WTC11 (cell line): Measurements from ENCODE around the gene PREB. TPM values are rescaled to one million over a fixed set of nuclear protein-coding genes. Genes with fewer than 3 reads are reported as not detected.

Source experiments
- ATAC-seq: fragments of 200-7000 bp; cut with Tn5 transposase; 2 replicates; pipeline ENCODE4 v1.10.0; 2021; ENCODE audit warnings: mild to moderate bottlenecking, moderate library complexity
- CTCF ChIA-PET: fragments of 300-600 bp; sonication (Branson Sonifier 250); formaldehyde crosslinking; loops from one replicate; lab custom pipeline; 2021; ENCODE audit warnings: antibody characterized with exemption; lab: Charles Lee
- POLR2A ChIA-PET: fragments of 350-600 bp; sonication (Branson Sonifier 250); formaldehyde crosslinking; loops from one replicate; lab custom pipeline; 2021; ENCODE audit warnings: antibody characterized with exemption; lab: Charles Lee
- DNase-seq: peaks from one replicate; pipeline ENCODE4 v3.0.0; 2021; ENCODE audit warnings: low spot score
- H3K27ac Mint-ChIP-seq: 2 replicates; pipeline ENCODE4 v1.8.0; 2021; ENCODE audit warnings: mixed read lengths
- H3K27me3 Mint-ChIP-seq: 2 replicates; pipeline ENCODE4 v1.8.0; 2021; ENCODE audit warnings: low read depth, mild to moderate bottlenecking, moderate library complexity, mixed read lengths
- H3K36me3 Mint-ChIP-seq: 2 replicates; pipeline ENCODE4 v1.8.0; 2021; ENCODE audit warnings: mixed read lengths
- H3K4me1 Mint-ChIP-seq: 2 replicates; pipeline ENCODE4 v1.8.0; 2022; ENCODE audit warnings: mixed read lengths
- H3K4me3 Mint-ChIP-seq: 2 replicates; pipeline ENCODE4 v1.8.0; 2021; ENCODE audit warnings: mild to moderate bottlenecking, moderate library complexity, mixed read lengths
- H3K9me3 Mint-ChIP-seq: 2 replicates; pipeline ENCODE4 v1.8.0; 2021; ENCODE audit warnings: mixed read lengths
- FOXJ3 ChIP-seq: sonication (generic); formaldehyde crosslinking; IDR thresholded peaks from 2 replicates; pipeline ENCODE4 v1.9.0; 2021; ENCODE audit warnings: missing genetic modification reagents, mild to moderate bottlenecking, borderline replicate concordance
- GRHL2 ChIP-seq: fragments of 250-450 bp; sonication (Bioruptor Pico); IDR thresholded peaks from 2 replicates; pipeline ENCODE4 v1.8.0; 2022; ENCODE audit warnings: mild to moderate bottlenecking, moderate library complexity; ENCODE audit not compliant: insufficient replicate concordance, severe bottlenecking
- GTF2I ChIP-seq: fragments of 250-450 bp; sonication (Bioruptor Pico); conservative IDR thresholded peaks from 2 replicates; pipeline ENCODE4 v1.4.0; 2021; ENCODE audit warnings: mild to moderate bottlenecking
- NFE2L1 ChIP-seq: sonication (generic); formaldehyde crosslinking; IDR thresholded peaks from 2 replicates; pipeline ENCODE4 v1.8.1; 2023; ENCODE audit warnings: missing genetic modification reagents
- SMAD3 ChIP-seq: sonication (generic); formaldehyde crosslinking; IDR thresholded peaks from 2 replicates; pipeline ENCODE4 v1.8.0; 2022; ENCODE audit warnings: missing genetic modification reagents, mild to moderate bottlenecking, borderline replicate concordance
- ZNF671 ChIP-seq: fragments of 250-450 bp; sonication (Bioruptor Pico); IDR thresholded peaks from 2 replicates; pipeline ENCODE4 v1.8.0; 2021; ENCODE audit warnings: mild to moderate bottlenecking
- total RNA-seq: library from RNA; stranded (reverse); gene quantifications from 3 replicates; pipeline ENCODE4 v1.2.3, GENCODE V29; 2021
- TF ChIP-seq, protein P1 (sequence below): sonication (generic); formaldehyde crosslinking; IDR thresholded peaks from 2 replicates; pipeline ENCODE4 v1.8.1; 2023; ENCODE audit warnings: mild to moderate bottlenecking, missing genetic modification reagents, borderline replicate concordance
- TF ChIP-seq, protein P2 (sequence below): fragments of 250-450 bp; sonication (Bioruptor Pico); IDR thresholded peaks from 2 replicates; pipeline ENCODE4 v1.9.0; 2021; ENCODE audit warnings: moderate library complexity, mild to moderate bottlenecking, inconsistent platforms, borderline replicate concordance
- TF ChIP-seq, protein P3 (sequence below): sonication (generic); formaldehyde crosslinking; IDR thresholded peaks from 2 replicates; pipeline ENCODE4 v1.8.0; 2022; ENCODE audit warnings: mild to moderate bottlenecking, missing genetic modification reagents
- TF ChIP-seq, protein P4 (sequence below): sonication (generic); formaldehyde crosslinking; IDR thresholded peaks from 2 replicates; pipeline ENCODE4 v1.8.1; 2023; ENCODE audit warnings: mild to moderate bottlenecking, moderate library complexity, missing genetic modification reagents
- TF ChIP-seq, protein P5 (sequence below): fragments of 250-450 bp; sonication (Bioruptor Pico); IDR thresholded peaks from 2 replicates; pipeline ENCODE4 v1.9.0; 2021; ENCODE audit warnings: mild to moderate bottlenecking
- TF ChIP-seq, protein P6 (sequence below): sonication (generic); formaldehyde crosslinking; IDR thresholded peaks from 2 replicates; pipeline ENCODE4 v1.8.1; 2022; ENCODE audit warnings: mild to moderate bottlenecking, moderate library complexity, missing genetic modification reagents
- TF ChIP-seq, protein P7 (sequence below): sonication (generic); formaldehyde crosslinking; IDR thresholded peaks from 2 replicates; pipeline ENCODE4 v1.8.0; 2023; ENCODE audit warnings: missing genetic modification reagents
- TF ChIP-seq, protein P8 (sequence below): sonication (generic); formaldehyde crosslinking; IDR thresholded peaks from 2 replicates; pipeline ENCODE4 v1.8.1; 2022; ENCODE audit warnings: mild to moderate bottlenecking, missing genetic modification reagents, moderate library complexity, borderline replicate concordance
- TF ChIP-seq, protein P9 (sequence below): sonication (generic); formaldehyde crosslinking; IDR thresholded peaks from 2 replicates; pipeline ENCODE4 v1.8.0; 2023; ENCODE audit warnings: missing genetic modification reagents, mild to moderate bottlenecking, borderline replicate concordance
- TF ChIP-seq, protein P10 (sequence below): sonication (generic); formaldehyde crosslinking; IDR thresholded peaks from 2 replicates; pipeline ENCODE4 v1.8.1; 2023; ENCODE audit warnings: mild to moderate bottlenecking, missing genetic modification reagents, moderate library complexity

The PREB gene
- total RNA-seq, 1 experiment from 2014 or later, result 69.2 TPM

DNA sequence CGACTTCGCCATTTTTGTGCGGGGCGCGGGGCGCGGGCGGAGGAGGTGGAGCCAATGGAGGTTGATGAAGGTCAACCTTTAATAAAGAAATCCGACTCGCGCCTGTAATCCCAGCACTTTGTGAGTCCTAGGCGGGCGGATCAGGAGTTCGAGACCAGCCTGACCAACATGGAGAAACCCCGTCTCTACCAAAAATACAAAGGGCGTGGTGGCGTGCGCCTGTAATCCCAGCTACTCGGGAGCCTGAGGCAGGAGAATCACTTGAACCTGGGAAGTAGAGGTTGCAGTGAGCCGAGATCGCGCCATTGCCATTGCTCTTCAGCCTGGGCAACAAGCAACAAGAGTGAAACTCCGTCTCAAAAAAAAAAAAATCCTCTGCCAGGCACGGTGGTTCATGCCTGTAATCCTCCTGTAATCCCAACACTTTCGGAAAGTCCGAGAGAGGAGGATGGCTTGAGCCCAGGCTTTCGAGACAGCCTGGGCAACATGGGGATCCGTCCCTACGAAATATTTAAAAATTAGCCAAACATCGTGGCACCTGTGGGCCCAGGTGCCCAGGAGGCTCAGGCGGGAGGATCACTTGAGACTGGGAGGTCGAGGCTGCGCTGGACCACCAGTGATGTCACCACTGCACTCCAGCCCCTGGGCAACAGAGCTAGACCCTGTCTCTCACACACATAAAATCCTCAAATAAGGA, 493 bp upstream of the PREB start:
- Mint-ChIP-seq H3K4me3 (peak overlapping the region; percentile 90), H3K9me3 (no peaks in the 10 kb centered on the region), H3K36me3 (peaks cover 21% of the 10 kb centered on the region), H3K27ac (peak overlapping the region; percentile 84), H3K4me1 (peaks cover 14% of the 10 kb centered on the region), H3K27me3 (peaks cover 5% of the 10 kb centered on the region)
- ATAC-seq (no peak), DNase-seq (no peak)
- ChIA-PET POLR2A (interaction anchor here (1.3 to 1.7 kb wide), 8 partner anchors 11 to 113 kb away, joined by 3 to 9 read pairs (median 4); partner anchors contain the start of genes ABHD1, CAD and CGREF1), CTCF (interaction anchor here (0.6 to 3.3 kb wide), 17 partner anchors 10 to 145 kb away, joined by 3 to 50 read pairs (median 9); partner anchors contain the start of genes ABHD1, CGREF1, OST4 and TCF23)
- TF ChIP-seq, protein P1, sequence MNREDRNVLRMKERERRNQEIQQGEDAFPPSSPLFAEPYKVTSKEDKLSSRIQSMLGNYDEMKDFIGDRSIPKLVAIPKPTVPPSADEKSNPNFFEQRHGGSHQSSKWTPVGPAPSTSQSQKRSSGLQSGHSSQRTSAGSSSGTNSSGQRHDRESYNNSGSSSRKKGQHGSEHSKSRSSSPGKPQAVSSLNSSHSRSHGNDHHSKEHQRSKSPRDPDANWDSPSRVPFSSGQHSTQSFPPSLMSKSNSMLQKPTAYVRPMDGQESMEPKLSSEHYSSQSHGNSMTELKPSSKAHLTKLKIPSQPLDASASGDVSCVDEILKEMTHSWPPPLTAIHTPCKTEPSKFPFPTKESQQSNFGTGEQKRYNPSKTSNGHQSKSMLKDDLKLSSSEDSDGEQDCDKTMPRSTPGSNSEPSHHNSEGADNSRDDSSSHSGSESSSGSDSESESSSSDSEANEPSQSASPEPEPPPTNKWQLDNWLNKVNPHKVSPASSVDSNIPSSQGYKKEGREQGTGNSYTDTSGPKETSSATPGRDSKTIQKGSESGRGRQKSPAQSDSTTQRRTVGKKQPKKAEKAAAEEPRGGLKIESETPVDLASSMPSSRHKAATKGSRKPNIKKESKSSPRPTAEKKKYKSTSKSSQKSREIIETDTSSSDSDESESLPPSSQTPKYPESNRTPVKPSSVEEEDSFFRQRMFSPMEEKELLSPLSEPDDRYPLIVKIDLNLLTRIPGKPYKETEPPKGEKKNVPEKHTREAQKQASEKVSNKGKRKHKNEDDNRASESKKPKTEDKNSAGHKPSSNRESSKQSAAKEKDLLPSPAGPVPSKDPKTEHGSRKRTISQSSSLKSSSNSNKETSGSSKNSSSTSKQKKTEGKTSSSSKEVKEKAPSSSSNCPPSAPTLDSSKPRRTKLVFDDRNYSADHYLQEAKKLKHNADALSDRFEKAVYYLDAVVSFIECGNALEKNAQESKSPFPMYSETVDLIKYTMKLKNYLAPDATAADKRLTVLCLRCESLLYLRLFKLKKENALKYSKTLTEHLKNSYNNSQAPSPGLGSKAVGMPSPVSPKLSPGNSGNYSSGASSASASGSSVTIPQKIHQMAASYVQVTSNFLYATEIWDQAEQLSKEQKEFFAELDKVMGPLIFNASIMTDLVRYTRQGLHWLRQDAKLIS, result 0 out of 2 replicates have a peak, but pooled peaks have one; percentile 20
- no peak for TF ChIP-seq FOXJ3 (CRISPR knock-in tag)
- TF ChIP-seq, protein P2, sequence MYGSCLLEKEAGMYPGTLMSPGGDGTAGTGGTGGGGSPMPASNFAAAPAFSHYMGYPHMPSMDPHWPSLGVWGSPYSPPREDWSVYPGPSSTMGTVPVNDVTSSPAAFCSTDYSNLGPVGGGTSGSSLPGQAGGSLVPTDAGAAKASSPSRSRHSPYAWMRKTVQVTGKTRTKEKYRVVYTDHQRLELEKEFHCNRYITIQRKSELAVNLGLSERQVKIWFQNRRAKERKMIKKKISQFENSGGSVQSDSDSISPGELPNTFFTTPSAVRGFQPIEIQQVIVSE (CRISPR knock-in tag), result no peak
- no peak for TF ChIP-seq NFE2L1 (CRISPR knock-in tag)
- TF ChIP-seq GRHL2 (CRISPR knock-in tag), result no peak
- TF ChIP-seq, protein P3, sequence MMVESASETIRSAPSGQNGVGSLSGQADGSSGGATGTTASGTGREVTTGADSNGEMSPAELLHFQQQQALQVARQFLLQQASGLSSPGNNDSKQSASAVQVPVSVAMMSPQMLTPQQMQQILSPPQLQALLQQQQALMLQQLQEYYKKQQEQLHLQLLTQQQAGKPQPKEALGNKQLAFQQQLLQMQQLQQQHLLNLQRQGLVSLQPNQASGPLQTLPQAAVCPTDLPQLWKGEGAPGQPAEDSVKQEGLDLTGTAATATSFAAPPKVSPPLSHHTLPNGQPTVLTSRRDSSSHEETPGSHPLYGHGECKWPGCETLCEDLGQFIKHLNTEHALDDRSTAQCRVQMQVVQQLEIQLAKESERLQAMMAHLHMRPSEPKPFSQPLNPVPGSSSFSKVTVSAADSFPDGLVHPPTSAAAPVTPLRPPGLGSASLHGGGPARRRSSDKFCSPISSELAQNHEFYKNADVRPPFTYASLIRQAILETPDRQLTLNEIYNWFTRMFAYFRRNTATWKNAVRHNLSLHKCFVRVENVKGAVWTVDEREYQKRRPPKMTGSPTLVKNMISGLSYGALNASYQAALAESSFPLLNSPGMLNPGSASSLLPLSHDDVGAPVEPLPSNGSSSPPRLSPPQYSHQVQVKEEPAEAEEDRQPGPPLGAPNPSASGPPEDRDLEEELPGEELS (CRISPR knock-in tag), result no peak
- TF ChIP-seq, protein P4, sequence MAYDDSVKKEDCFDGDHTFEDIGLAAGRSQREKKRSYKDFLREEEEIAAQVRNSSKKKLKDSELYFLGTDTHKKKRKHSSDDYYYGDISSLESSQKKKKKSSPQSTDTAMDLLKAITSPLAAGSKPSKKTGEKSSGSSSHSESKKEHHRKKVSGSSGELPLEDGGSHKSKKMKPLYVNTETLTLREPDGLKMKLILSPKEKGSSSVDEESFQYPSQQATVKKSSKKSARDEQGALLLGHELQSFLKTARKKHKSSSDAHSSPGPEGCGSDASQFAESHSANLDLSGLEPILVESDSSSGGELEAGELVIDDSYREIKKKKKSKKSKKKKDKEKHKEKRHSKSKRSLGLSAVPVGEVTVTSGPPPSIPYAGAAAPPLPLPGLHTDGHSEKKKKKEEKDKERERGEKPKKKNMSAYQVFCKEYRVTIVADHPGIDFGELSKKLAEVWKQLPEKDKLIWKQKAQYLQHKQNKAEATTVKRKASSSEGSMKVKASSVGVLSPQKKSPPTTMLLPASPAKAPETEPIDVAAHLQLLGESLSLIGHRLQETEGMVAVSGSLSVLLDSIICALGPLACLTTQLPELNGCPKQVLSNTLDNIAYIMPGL (CRISPR knock-in tag), result no peak
- TF ChIP-seq, protein P5, sequence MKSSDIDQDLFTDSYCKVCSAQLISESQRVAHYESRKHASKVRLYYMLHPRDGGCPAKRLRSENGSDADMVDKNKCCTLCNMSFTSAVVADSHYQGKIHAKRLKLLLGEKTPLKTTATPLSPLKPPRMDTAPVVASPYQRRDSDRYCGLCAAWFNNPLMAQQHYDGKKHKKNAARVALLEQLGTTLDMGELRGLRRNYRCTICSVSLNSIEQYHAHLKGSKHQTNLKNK (CRISPR knock-in tag), result no peak
- no peak for TF ChIP-seq GTF2I (CRISPR knock-in tag)
- TF ChIP-seq, protein P6, sequence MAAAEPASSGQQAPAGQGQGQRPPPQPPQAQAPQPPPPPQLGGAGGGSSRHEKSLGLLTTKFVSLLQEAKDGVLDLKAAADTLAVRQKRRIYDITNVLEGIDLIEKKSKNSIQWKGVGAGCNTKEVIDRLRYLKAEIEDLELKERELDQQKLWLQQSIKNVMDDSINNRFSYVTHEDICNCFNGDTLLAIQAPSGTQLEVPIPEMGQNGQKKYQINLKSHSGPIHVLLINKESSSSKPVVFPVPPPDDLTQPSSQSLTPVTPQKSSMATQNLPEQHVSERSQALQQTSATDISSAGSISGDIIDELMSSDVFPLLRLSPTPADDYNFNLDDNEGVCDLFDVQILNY (CRISPR knock-in tag), result 0 out of 2 replicates have a peak, but pooled peaks have one; percentile 27
- no peak for TF ChIP-seq ZNF671 (CRISPR knock-in tag)
- TF ChIP-seq SMAD3 (CRISPR knock-in tag), result no peak
- TF ChIP-seq, protein P7, sequence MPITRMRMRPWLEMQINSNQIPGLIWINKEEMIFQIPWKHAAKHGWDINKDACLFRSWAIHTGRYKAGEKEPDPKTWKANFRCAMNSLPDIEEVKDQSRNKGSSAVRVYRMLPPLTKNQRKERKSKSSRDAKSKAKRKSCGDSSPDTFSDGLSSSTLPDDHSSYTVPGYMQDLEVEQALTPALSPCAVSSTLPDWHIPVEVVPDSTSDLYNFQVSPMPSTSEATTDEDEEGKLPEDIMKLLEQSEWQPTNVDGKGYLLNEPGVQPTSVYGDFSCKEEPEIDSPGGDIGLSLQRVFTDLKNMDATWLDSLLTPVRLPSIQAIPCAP (CRISPR knock-in tag), result no peak
- TF ChIP-seq, protein P8, sequence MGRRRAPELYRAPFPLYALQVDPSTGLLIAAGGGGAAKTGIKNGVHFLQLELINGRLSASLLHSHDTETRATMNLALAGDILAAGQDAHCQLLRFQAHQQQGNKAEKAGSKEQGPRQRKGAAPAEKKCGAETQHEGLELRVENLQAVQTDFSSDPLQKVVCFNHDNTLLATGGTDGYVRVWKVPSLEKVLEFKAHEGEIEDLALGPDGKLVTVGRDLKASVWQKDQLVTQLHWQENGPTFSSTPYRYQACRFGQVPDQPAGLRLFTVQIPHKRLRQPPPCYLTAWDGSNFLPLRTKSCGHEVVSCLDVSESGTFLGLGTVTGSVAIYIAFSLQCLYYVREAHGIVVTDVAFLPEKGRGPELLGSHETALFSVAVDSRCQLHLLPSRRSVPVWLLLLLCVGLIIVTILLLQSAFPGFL (CRISPR knock-in tag), result no peak
- TF ChIP-seq, protein P9, sequence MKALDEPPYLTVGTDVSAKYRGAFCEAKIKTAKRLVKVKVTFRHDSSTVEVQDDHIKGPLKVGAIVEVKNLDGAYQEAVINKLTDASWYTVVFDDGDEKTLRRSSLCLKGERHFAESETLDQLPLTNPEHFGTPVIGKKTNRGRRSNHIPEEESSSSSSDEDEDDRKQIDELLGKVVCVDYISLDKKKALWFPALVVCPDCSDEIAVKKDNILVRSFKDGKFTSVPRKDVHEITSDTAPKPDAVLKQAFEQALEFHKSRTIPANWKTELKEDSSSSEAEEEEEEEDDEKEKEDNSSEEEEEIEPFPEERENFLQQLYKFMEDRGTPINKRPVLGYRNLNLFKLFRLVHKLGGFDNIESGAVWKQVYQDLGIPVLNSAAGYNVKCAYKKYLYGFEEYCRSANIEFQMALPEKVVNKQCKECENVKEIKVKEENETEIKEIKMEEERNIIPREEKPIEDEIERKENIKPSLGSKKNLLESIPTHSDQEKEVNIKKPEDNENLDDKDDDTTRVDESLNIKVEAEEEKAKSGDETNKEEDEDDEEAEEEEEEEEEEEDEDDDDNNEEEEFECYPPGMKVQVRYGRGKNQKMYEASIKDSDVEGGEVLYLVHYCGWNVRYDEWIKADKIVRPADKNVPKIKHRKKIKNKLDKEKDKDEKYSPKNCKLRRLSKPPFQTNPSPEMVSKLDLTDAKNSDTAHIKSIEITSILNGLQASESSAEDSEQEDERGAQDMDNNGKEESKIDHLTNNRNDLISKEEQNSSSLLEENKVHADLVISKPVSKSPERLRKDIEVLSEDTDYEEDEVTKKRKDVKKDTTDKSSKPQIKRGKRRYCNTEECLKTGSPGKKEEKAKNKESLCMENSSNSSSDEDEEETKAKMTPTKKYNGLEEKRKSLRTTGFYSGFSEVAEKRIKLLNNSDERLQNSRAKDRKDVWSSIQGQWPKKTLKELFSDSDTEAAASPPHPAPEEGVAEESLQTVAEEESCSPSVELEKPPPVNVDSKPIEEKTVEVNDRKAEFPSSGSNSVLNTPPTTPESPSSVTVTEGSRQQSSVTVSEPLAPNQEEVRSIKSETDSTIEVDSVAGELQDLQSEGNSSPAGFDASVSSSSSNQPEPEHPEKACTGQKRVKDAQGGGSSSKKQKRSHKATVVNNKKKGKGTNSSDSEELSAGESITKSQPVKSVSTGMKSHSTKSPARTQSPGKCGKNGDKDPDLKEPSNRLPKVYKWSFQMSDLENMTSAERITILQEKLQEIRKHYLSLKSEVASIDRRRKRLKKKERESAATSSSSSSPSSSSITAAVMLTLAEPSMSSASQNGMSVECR, result no peak
- TF ChIP-seq, protein P10, sequence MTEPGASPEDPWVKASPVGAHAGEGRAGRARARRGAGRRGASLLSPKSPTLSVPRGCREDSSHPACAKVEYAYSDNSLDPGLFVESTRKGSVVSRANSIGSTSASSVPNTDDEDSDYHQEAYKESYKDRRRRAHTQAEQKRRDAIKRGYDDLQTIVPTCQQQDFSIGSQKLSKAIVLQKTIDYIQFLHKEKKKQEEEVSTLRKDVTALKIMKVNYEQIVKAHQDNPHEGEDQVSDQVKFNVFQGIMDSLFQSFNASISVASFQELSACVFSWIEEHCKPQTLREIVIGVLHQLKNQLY, result no peak
